Mesothelial cell of epicardium (in vitro differentiated cells): ENCODE results near the gene PDE6A. TPM values are rescaled to one million over a fixed set of nuclear protein-coding genes. Genes with fewer than 3 reads are reported as not detected.
A peak's percentile ranks its signal among the peaks of the same experiment; 100 is the strongest.

ENCODE experiments used
- DNase-seq, 2 experiments: peaks; one replicate each; pipeline ENCODE4 v3.0.0; 2021; ENCODE audit warnings: low spot score in 2 of 2; ENCODE audit not compliant: unreplicated experiment in 2 of 2
- H3K27ac Mint-ChIP-seq: 2 replicates; pipeline ENCODE4 v1.8.0; 2021; ENCODE audit warnings: mixed read lengths
- H3K27me3 Mint-ChIP-seq: 2 replicates; pipeline ENCODE4 v1.8.0; 2021; ENCODE audit warnings: low read depth, mixed read lengths
- H3K36me3 Mint-ChIP-seq: 2 replicates; pipeline ENCODE4 v1.8.0; 2021; ENCODE audit warnings: mixed read lengths
- H3K4me1 Mint-ChIP-seq: 2 replicates; pipeline ENCODE4 v1.8.0; 2021; ENCODE audit warnings: mixed read lengths
- H3K4me3 Mint-ChIP-seq: 2 replicates; pipeline ENCODE4 v1.8.0; 2021; ENCODE audit warnings: mild to moderate bottlenecking, moderate library complexity, mixed read lengths
- H3K9me3 Mint-ChIP-seq: 2 replicates; pipeline ENCODE4 v1.8.0; 2021; ENCODE audit warnings: mixed read lengths
- CTCF ChIP-seq: fragments of 200-600 bp; sonication (generic); IDR thresholded peaks from one replicate; pipeline ENCODE4 v1.5.0; 2021; ENCODE audit warnings: antibody characterized with exemption; ENCODE audit not compliant: unreplicated experiment
- total RNA-seq: library from RNA; stranded (reverse); gene quantifications from 3 replicates; pipeline ENCODE4 v1.2.1, GENCODE V29; 2021

PDE6A gene
- total RNA-seq, result 0.18 to 0.38 TPM (median 0.29 TPM) in 3 replicates

GRCh38 chr5:149944666-149945065 is at the start of gene PDE6A:
Gene PDE6A (minus strand): TSS chr5:149944793. CDS start chr5:149944673, 120 bp downstream.
- H3K9me3 Mint-ChIP-seq, result no peaks in the 10 kb centered on the region
- no peak within 1 kb of the TSS for H3K4me3 Mint-ChIP-seq

GRCh38 chr5:149993471-149993870 is 48.9 kb upstream of the PDE6A start:
- Mint-ChIP-seq H3K4me3 (no peak overlapping the region), H3K36me3 (no peaks in the 10 kb centered on the region), H3K9me3 (no peaks in the 10 kb centered on the region), H3K27me3 (no peaks in the 10 kb centered on the region), H3K4me1 (peaks cover 6% of the 10 kb centered on the region), H3K27ac (no peak overlapping the region)
- no peak for DNase-seq
- no peak for TF ChIP-seq CTCF

More at GRCh38 chr5:149944666-149945065, at the start of gene PDE6A:
- DNase-seq, result no peak
- peaks cover 45% of the 10 kb centered on the region for H3K4me1 Mint-ChIP-seq
- no peaks in the 10 kb centered on the region for H3K36me3 Mint-ChIP-seq
- TF ChIP-seq CTCF, result no peak
- no peaks in the 10 kb centered on the region for H3K27me3 Mint-ChIP-seq
- peak within 1 kb of the TSS; percentile 22 for H3K27ac Mint-ChIP-seq

GRCh38 chr5:149990518-149991376 is 46.2 kb upstream of the PDE6A start:
- peaks cover 6% of the 10 kb centered on the region for H3K4me1 Mint-ChIP-seq
- H3K27me3 Mint-ChIP-seq, result no peaks in the 10 kb centered on the region
- no peak overlapping the region for H3K27ac Mint-ChIP-seq
- no peak overlapping the region for H3K4me3 Mint-ChIP-seq
- no peaks in the 10 kb centered on the region for H3K36me3 Mint-ChIP-seq
- peak; percentile 32 to 76 for DNase-seq
- TF ChIP-seq CTCF, result peak; percentile 89
- no peaks in the 10 kb centered on the region for H3K9me3 Mint-ChIP-seq

- TF ChIP-seq CTCF, result no peak
- Mint-ChIP-seq H3K27ac (no peak overlapping the region), H3K27me3 (no peaks in the 10 kb centered on the region), H3K4me3 (no peak overlapping the region), H3K4me1 (peaks cover 6% of the 10 kb centered on the region), H3K9me3 (no peaks in the 10 kb centered on the region), H3K36me3 (no peaks in the 10 kb centered on the region)
- no peak for DNase-seq
Measured at GRCh38 chr5:149988126-149988525, 43.5 kb upstream of the PDE6A start.

GRCh38 chr5:149982505-149982904 is 37.9 kb upstream of the PDE6A start:
- H3K9me3 Mint-ChIP-seq, result no peaks in the 10 kb centered on the region
- H3K27me3 Mint-ChIP-seq, result no peaks in the 10 kb centered on the region
- H3K27ac Mint-ChIP-seq, result no peak overlapping the region
- no peak overlapping the region for H3K4me3 Mint-ChIP-seq
- DNase-seq, result no peak
- H3K4me1 Mint-ChIP-seq, result peaks cover 4% of the 10 kb centered on the region
- peaks cover 4% of the 10 kb centered on the region for H3K36me3 Mint-ChIP-seq
- TF ChIP-seq CTCF, result no peak
